H7 (cell line): Measurements from ENCODE around the gene ATP8A2. TPM values are rescaled to one million over a fixed set of nuclear protein-coding genes. Genes with fewer than 3 reads are reported as not detected.

Experiments
- DNase-seq: peaks from one replicate; pipeline ENCODE4 v3.0.0; 2012
- H3K27me3 ChIP-seq: 2 replicates; pipeline ENCODE4 v1.6.0; 2011; ENCODE audit warnings: mild to moderate bottlenecking, low read length; ENCODE audit not compliant: control insufficient read depth, insufficient read depth
- H3K36me3 ChIP-seq: replicated peaks from 2 replicates; pipeline ENCODE4 v1.5.1; 2011; ENCODE audit warnings: low read length; ENCODE audit not compliant: control insufficient read depth, insufficient read depth
- H3K4me3 ChIP-seq: 2 replicates; pipeline ENCODE4 v1.5.1; 2011; ENCODE audit warnings: low read depth, mild to moderate bottlenecking, control low read depth, low read length, moderate library complexity; ENCODE audit not compliant: insufficient read depth
- total RNA-seq: library from RNA; depleted of rRNA; stranded (reverse); fragments of >200 nt; shearing (Covaris generic); gene quantifications from 2 replicates; pipeline ENCODE4 v1.2.3, GENCODE V29; 2014

The ATP8A2 gene
- total RNA-seq, 1 experiment from 2014 or later, result 0.38 TPM

DNA sequence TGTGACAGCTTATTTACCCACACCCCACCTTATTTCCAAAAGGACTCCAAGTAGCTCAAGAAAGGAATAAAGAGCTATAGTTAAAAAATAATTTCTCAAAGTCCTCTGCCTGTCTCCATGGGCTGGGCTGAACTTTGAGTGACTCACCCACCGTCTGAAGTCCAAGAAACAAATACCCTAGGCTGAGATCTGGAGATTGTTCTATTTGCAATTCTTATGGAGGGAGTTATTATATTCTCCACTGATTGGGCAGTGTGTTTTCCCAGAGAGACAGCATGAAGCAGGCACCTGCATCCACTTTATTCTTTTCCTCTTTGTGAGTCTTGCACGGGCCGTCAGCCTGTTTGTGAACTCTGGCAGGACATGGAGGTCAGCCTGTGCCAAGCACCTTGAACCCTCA is 616.9 kb downstream of the ATP8A2 start:
- no peaks in the 10 kb centered on the region for H3K27me3 ChIP-seq
- no peak for DNase-seq
- no peaks in the 10 kb centered on the region for H3K36me3 ChIP-seq
- no peak overlapping the region for H3K4me3 ChIP-seq

- no peak overlapping the region for H3K4me3 ChIP-seq
- H3K36me3 ChIP-seq, result no peaks in the 10 kb centered on the region
- no peak for DNase-seq
- no peaks in the 10 kb centered on the region for H3K27me3 ChIP-seq
Measured at GRCh38 chr13:25990801-25991200, 619.0 kb downstream of the ATP8A2 start.

- no peak for DNase-seq
- Histone ChIP-seq H3K27me3 (no peaks in the 10 kb centered on the region), H3K4me3 (no peak overlapping the region), H3K36me3 (no peaks in the 10 kb centered on the region)
Measured at GRCh38 chr13:25992076-25992475, 620.3 kb downstream of the ATP8A2 start.

DNA sequence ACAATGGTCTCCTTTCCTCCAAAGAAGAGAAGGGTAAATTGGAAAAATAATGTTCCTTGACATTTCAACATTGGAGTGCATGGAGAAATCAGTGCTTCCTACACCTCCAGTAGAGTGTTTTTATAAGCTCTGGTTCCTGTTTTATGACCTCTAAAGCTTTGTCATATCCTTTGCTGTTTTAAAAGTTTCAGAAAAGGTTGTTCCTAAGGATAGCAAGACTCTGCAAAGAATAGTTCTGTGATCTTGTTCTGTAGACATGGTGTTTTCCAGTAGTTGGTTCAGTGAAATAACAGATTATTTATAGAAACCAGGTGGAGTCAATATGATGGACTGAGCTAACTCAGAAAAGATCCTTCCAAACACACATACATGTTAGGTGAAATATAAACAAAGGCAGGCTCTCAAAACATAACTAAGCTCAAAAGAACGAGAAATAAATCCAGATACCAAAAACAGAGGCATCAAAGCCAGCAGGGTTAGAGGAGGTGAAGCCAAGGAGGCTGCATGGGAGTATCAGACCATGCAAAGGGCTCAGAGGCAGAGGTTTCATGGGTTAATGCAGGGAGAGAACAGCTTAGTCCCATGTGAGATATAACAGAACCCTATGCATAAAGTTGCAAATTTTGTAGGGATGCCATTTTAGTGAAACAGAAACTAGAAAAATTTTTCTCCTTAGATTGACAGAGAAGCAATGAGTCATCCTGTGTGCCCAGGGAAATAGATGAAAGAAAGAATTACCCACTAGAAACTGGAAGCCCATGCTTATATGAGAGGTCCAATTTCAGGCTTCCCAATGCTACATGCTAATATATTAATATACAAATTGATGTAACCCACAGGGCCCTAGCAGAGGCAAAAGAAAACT is 635.7 kb downstream of the ATP8A2 start:
- no peaks in the 10 kb centered on the region; the same call in 1 of the 2 replicates for H3K36me3 ChIP-seq
- H3K4me3 ChIP-seq, result no peak overlapping the region
- no peaks in the 10 kb centered on the region for H3K27me3 ChIP-seq
- DNase-seq, result no peak

- DNase-seq, result peak; percentile 60
- H3K4me3 ChIP-seq, result no peak overlapping the region
- H3K27me3 ChIP-seq, result no peaks in the 10 kb centered on the region
- H3K36me3 ChIP-seq, result no peaks in the 10 kb centered on the region; the same call in 1 of the 2 replicates
Measured at GRCh38 chr13:26010487-26011207, 638.9 kb downstream of the ATP8A2 start.

DNA sequence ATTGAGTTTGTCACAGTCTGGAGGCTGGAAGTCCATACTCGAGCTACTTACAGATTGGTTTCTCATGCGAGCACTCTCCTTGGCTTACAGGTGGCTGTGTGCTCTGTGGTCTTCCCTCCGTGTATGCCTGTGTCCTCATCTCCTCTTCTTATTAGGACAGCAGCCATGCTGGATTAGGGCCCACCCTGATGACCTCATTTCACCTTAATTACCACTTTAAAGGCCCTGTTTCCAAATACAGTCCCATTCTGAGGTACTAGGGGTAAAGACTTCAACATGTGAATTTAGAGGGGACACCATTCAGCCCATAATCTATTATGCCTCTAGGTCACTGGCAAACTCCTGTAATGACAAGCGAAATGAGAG is 639.4 kb downstream of the ATP8A2 start:
- DNase-seq, result no peak
- no peaks in the 10 kb centered on the region; the same call in 1 of the 2 replicates for H3K36me3 ChIP-seq
- no peak overlapping the region for H3K4me3 ChIP-seq
- no peaks in the 10 kb centered on the region for H3K27me3 ChIP-seq

GRCh38 chr13:26011996-26012821 is 640.4 kb downstream of the ATP8A2 start:
- H3K36me3 ChIP-seq, result no peaks in the 10 kb centered on the region; the same call in 1 of the 2 replicates
- peak overlapping the region; percentile 21; the same call in 1 of the 2 replicates for H3K4me3 ChIP-seq
- H3K27me3 ChIP-seq, result no peaks in the 10 kb centered on the region
- DNase-seq, result peak; percentile 52

- Histone ChIP-seq H3K4me3 (no peak overlapping the region; the same call in 1 of the 2 replicates), H3K27me3 (no peaks in the 10 kb centered on the region), H3K36me3 (no peaks in the 10 kb centered on the region)
- no peak for DNase-seq
Measured at GRCh38 chr13:26012995-26013394, 641.2 kb downstream of the ATP8A2 start.

- no peak for DNase-seq
- Histone ChIP-seq H3K4me3 (no peak overlapping the region), H3K36me3 (no peaks in the 10 kb centered on the region), H3K27me3 (no peaks in the 10 kb centered on the region)
Measured at GRCh38 chr13:26015271-26016125, 643.7 kb downstream of the ATP8A2 start.

GRCh38 chr13:26016189-26016588 is 644.4 kb downstream of the ATP8A2 start:
- H3K27me3 ChIP-seq, result no peaks in the 10 kb centered on the region
- DNase-seq, result no peak
- no peak overlapping the region for H3K4me3 ChIP-seq
- H3K36me3 ChIP-seq, result no peaks in the 10 kb centered on the region

- no peak overlapping the region for H3K4me3 ChIP-seq
- no peak for DNase-seq
- H3K36me3 ChIP-seq, result no peaks in the 10 kb centered on the region
- no peaks in the 10 kb centered on the region for H3K27me3 ChIP-seq
Measured at GRCh38 chr13:26017196-26017921, 645.6 kb downstream of the ATP8A2 start.

GRCh38 chr13:26017932-26018665 is 646.3 kb downstream of the ATP8A2 start:
- Histone ChIP-seq H3K4me3 (no peak overlapping the region), H3K27me3 (no peaks in the 10 kb centered on the region), H3K36me3 (no peaks in the 10 kb centered on the region)
- DNase-seq, result no peak

DNA sequence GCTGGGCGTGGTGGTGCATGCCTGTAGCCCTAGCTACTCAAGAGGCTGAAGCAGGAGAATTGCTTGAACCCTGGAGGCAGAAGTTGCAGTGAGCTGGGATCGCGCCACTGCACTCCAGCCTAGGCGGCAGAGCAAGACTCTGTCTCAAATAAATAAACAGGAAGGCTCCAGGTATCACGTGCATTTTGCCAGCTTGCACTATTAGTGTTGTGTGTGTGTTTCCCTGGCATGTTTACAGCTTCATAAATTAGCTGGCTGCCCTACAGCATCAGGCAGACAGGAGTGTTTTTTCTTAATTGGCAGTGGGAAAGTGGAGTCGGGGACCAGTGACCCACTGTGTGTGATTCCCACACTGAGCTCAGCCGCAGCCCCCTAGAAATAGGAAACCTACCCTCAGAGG is 647.5 kb downstream of the ATP8A2 start:
- DNase-seq, result no peak
- H3K36me3 ChIP-seq, result no peaks in the 10 kb centered on the region
- no peaks in the 10 kb centered on the region for H3K27me3 ChIP-seq
- H3K4me3 ChIP-seq, result no peak overlapping the region
